ENCODE data around the gene SMPD4. TPM values are rescaled to one million over a fixed set of nuclear protein-coding genes. Genes with fewer than 3 reads are reported as not detected.
"Not testable (repeated sequence)": the region's sequence is repeated elsewhere in the genome, so short reads cannot be mapped to it uniquely, and the experiment has no call there.

Gene SMPD4
- total RNA-seq, 1 donor = 31.0 TPM

DNA sequence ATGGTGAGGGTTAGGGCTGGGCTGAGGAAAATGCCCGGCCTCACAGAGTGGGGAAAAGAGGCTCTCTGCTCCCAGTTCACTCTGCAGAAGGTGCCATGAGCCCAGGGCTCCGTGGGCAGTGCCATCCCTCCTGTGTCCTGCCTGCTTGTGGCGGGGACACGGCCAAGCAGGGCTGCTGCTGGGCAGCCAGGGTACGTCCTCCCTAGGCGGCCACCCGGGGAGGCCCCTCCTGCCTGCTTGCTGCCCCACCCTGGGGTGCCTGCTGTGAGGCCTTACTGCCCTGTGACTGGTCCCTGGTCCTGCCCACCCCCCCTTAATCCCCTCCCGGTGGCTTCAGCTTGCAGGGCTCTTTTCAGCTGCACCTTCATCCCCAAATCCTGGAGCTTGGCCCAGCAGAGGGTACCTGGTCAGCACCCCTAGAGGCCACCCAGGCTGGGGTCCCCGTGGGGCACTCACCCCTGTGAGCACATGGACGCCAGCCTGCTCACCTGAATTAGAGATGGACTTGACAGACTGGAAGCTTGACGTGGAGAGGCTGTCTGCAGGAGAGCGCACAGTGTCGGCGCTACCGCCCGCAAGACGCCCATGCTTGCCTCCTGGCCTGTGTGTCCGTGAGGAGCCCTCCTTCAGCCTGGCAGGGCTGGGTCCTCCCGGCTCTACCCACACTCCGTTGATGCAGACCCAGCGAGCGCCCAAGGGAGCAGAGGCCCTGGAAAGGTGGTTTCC is 39.6 kb downstream of the SMPD4 start:
- DNase-seq (ENCODE audit: low read depth in 2 of 3, low spot score in 2 of 3) = not testable (repeated sequence)

DNA sequence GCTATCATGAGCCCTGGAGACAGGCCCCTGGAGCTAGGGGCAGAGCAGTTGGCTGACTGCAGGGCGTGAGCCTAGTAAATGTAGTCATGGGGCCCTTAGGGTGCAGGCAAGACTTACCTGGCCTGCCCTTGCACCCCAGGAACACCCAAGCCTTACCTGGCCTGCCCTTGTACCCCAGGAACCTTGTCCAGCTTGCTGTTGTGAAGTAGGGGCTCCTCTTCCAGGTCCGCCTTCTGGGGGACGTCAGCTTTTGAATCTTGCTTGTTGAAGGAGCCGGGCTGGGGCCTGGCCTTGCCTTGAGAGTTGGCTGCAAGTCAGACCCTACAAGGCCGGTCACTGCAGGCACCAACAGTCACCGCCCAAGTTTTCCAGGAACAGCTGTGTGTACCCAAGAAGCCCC is 40.4 kb downstream of the SMPD4 start:
- DNase-seq (ENCODE audit: low read depth in 2 of 3, low spot score in 2 of 3) = not testable (repeated sequence)

DNA sequence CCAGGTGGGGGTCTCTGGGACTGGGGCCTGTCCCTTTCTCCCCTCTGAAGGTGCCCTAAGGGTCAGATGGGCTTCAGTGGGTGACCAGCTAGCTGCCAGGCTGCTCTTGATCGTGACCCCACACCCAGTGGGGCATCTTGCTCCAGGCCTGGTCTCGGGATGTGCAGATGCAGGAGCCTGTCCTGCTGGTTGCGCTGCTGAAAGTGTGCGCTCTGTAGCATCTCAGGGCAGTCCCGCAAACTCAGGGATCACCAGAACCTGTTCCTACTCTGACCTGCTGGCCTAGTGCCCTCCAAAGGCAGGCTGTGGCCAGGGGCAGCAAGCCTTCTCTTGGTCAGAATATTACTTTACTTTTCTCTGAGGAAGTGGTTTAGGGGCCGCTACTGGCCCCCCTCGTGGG is 40.9 kb downstream of the SMPD4 start:
- DNase-seq (ENCODE audit: low read depth in 2 of 3, low spot score in 2 of 3) = not testable (repeated sequence)

DNA sequence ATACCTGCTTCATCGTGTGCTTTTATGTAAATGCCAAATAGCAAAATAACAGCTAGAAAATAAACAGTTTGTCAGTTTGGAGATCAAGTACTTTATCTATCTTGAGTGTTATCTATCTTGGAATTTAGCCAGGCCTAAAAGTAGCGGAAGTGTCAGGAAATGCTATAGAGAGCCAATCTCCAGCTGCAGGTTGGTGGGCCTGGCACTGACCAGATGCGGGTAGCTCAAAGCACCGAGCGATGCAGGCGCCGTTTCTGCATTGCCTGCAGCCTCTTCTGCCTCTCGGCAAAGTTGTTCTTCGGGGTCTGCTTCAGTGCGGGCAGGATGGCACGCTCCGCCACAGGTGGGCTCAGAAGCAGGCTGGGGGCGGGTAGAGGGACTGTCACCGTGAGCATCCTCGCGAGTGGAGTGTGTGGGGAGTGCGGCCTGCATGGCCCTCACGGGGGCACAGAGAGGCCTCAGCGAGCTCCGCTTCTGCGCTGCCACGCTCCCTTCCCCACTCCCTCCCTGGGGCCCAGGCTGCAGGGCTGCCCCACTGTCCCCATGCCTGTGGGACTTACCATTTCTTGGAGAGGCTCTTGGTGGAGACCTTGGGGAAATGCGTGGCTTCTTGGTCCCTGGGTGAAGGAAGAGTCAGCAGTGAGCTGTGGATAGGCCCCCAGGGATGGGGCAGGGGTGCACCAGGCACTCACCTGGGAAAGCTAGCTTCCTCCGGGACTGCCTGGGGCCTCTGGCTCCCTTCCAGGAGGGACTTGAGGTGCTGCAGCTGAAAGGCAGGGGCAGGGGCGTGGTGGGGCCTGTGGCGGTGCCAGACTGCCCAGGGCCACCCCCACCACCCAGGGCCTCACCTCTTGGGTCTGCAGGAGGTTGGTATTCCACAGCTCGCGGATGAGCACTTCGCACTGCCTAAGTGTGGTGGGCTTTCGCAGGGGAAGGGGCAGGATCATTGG is 41.8 kb downstream of the SMPD4 start:
- not testable (repeated sequence) for DNase-seq (ENCODE audit: low read depth in 2 of 3, low spot score in 2 of 3)

DNA sequence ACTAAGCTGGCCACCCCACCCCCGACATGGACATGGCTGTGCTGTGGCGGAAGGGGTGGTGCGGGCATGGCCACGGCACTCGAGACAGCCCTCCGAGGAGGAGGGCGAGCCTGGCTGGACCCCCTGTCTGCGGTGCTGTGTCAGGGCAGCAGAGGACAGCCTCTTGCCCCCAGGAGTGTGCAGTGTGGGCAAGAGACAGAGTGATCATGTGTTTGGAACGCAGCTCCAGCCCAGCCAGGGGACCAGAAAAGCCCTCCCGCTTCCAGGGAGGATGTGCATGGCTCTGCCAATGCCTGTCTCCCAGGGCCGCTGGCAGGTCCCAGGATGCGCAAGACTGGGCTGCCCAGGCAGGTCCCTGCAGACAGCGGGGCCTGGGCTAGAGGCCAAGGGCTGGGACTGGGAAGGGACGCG is 42.6 kb downstream of the SMPD4 start:
- DNase-seq (ENCODE audit: low read depth in 2 of 3, low spot score in 2 of 3) = not testable (repeated sequence)

DNA sequence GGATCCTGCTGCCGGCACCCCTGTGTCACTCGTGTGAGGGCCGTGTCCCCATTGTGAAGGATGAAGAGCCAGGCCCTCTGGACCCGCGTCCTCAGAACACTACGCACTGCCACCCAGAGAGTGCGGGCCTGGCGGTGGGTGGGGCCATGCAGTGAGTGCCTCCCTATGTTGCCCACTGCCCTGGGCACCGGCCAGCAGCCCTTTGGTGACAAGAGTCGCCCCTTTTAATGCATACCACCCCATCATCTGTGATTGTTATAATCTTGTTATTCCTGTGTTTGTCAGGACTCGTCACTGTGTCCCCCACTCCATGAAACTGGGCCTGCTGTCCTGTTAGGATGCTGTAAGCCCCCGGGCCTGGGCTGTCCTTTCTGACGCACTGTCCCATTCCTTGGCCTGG is 43.1 kb downstream of the SMPD4 start:
- not testable (repeated sequence) for DNase-seq (ENCODE audit: low read depth in 2 of 3, low spot score in 2 of 3)

DNA sequence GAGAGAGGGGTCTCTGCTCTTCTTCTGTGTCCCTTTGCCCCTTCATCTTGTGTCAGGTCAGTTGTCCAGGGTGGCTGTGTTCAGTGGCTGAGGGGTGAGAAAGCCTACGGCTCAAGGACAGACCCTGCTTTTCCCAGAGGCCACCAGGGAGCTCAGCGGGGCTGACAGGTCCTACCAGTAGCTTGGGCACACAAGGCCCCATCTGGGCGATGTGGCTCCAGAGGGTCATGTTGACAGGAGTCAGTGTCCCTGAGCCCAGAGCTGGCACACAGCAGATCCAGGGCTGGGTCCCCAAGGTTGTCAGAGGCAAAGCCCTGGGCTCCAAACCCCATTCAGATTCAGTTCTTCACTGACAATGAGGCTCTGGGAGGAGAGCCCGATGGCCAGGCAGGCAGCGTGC is 44.3 kb downstream of the SMPD4 start:
- not testable (repeated sequence) for DNase-seq (ENCODE audit: low read depth in 2 of 3, low spot score in 2 of 3)

DNA sequence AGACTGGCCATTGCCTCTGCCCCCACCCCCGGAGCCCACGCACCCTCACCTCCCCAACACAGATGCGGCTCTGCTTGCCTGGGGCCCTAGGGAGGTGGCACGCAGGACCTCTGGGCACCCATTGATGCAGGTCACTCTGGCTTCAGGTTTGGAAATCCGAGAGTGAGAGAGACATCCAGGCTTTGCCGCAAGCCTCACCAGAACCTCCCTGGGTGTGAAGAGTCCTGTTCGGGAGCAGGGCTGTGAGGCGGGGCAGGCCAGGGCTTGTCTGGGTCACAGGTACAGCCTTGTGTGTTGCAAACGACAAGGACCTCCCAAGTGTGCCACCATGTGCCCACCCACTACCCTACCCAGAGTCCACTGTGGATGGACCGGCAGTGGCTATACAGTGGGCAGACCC is 44.9 kb downstream of the SMPD4 start:
- not testable (repeated sequence) for DNase-seq (ENCODE audit: low read depth in 2 of 3, low spot score in 2 of 3)

DNA sequence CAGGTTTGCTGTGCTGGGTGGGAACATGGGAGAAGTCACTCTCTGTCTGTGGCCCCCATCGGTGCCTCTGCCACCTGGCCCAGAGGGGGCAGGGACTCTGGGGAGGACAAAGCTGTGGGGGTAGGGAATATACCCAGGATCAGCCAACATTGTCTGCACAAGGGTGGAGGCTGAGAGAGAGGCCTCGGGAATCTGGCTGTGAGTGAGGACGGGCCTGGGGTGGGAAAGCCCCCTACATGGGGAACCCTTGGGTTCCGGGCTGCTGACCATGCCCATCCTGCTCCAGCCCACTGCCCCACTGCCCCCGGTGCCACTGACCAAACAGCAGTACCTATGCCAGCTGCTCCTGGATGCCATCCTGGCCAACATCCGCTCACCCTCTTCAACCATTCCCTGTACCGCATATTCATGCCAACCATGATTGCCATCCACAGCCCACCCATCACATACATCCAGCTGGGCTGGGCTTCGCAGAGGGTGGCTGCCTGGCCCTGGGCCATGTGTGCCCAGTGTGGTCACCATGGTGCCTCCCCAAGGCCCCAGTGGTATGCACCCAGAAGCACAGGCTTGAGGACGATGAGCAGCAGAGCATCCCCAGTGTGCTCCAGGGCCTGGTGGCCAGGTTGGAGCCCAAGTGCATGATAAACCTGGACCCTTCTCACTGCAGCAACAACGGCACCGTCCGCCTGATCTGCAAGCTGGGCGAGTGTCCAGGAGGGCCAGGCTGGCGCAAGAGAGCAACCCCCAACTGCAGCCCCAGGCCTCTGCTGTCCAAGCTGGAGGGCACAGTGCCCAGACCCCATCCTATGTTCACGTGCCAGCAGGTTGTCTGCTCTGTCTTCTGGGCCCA is 45.5 kb downstream of the SMPD4 start:
- DNase-seq (ENCODE audit: low read depth in 2 of 3, low spot score in 2 of 3) = no peak

DNA sequence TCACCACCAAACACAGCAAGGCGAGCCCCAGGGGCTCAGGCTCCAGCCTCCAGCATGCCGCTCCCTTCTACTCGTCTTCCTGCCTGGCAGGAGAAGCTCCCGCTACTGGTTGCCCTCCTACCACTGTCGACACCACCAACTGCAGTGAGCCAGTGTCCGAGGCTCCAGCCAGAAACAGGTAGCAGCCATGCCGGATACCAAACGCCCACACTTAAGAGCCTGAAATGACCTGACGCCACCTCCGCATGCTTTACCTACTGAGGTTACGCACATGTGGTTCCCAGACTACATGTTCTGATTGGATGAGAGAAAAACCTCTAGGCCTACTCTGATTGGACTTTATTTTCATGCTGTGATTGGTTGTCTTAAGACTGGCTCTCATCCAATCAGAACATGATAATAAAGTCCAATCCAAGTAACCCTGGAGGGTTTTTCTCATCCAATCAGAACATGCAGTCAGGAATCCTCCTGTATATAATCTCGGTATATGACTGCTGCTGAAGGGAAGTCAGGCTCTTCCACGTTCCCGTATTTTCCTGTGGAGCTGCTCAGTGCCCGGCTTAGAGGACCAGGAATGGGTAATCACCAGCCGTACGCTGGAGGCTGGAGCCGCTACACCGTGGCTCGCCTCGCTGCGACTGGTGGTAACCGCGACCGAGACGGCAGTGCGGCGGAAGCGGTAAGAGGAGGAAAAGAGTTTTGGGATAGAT is 52.1 kb downstream of the SMPD4 start, which contains the start of gene POTEF:
Gene POTEF (minus strand): TSS at position 103 of the 710 bp plus-strand sequence. CDS start 8,707 bp downstream, outside the sequence.
- not testable (repeated sequence) for DNase-seq (ENCODE audit: low read depth in 2 of 3, low spot score in 2 of 3)

DNA sequence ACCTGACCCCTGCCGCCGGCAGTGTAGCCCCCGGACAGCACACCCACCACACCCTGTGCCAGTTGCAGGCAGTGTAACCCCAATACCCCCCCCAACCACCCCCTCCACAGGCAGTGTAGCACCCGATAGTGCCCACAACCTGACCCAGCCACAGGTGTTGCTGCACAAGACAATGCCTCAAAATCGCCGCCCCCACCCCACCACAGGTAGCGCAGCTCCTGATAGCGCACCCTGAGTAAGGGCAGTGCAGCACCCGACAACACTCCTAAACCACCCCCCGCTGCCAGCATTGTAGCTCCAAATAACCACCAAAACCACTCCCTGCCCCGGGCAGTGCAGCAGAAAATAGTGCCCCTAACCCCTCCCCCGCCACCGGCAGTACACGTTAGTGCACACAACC is 52.9 kb downstream of the SMPD4 start:
- DNase-seq (ENCODE audit: low read depth in 2 of 3, low spot score in 2 of 3) = not testable (repeated sequence)

DNA sequence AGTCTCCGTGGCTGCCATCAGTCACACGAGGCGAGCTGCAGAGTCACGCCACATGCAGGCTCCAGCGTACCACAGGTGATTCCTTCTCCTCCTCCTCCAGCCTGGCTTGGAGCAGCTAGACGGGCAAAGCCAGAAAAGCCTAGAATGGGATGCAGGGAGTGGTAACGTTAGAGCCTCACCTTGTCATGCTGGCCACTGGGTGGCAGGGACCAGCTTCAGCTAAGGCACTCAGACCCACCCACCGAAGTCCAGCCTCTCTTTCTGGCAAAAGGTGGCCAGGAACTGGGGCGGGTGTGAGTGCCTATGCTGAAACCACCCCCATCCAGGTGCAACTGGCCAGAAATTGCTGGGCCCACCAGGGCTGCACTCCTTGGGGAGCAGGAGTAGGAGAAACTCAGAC is 53.7 kb downstream of the SMPD4 start:
- DNase-seq (ENCODE audit: low read depth in 2 of 3, low spot score in 2 of 3) = not testable (repeated sequence)

DNA sequence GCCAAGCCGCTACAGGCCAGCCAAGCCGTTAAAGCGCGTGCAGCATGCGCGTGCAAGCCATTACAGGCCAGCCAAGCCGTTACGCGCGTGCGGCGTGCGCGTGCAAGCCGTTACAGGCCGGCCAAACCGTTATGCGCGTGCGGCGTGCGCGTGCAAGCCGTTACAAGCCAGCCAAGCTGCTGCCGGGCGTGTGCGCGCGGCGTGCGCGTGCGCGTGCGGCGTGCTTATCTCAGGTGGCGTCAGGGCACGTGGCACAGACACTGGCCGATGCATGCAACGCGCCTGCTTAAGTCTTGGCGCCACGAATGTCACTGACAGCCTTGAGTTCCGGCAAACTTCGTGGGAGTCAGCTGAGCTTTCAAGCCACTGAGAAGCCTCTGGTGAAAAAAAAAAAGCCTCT is 60.5 kb downstream of the SMPD4 start:
- DNase-seq (ENCODE audit: low read depth in 2 of 3, low spot score in 2 of 3) = not testable (repeated sequence)

DNA sequence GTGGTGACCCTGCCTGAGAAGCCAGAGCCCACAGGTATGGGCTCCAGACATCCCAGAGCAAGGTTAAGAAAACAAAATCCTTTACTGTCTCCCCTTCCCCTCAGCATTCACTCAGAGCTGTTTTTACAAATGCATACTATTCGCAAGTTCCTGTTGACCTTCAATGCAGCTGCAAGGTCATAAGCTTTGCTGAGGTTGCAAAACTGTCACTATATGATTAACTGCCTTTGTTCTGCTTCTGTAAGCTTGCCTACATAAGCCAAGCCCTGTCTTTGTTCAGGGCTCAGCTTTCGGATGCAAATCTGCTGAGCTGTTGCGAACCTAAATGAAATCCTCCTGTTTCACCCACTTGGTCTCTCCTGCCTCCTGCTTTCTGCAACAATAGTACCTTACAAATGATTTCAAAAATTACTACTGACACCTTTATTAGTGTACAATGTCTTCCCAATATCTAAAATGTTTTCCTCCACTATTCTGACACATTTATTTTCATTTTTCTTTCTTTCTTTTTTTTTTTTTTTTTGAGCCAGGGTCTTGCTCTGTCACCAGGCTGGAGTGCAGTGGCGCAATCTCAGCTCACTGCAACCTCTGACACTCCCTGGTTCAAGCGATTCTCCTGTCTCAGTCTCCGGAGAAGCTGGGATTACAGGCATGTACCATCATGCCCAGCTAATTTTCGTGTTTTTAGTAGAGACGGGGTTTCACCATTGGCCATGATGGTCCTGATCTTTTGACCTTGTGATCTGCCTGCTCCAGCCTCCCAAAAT is 78.6 kb downstream of the SMPD4 start:
- not testable (repeated sequence) for DNase-seq (ENCODE audit: low read depth in 2 of 3, low spot score in 2 of 3)

Small RNA genes within 50 kb of the gene (small RNA-seq; reads per million reads assigned to genes)
- not detected for gene RNU6-1049P

Other genes starting within 250 kb of the SMPD4 start
- gene RAB6C, start 201.9 kb downstream of the SMPD4 start, total RNA-seq = under 0.01 TPM
- gene POTEF, start 52.4 kb downstream of the SMPD4 start, total RNA-seq = under 0.01 TPM
- gene CCDC74B, start 36.5 kb downstream of the SMPD4 start, total RNA-seq = not detected
- 247 TPM for gene MZT2B, start 660 bp upstream of the SMPD4 start, total RNA-seq
- gene TUBA3E, start 16.8 kb upstream of the SMPD4 start, total RNA-seq = not detected
- 208 TPM for gene IMP4, start 161.3 kb upstream of the SMPD4 start, total RNA-seq
- 56.0 TPM for gene PTPN18, start 174.5 kb upstream of the SMPD4 start, total RNA-seq

Data from hematopoietic multipotent progenitor cell (in vitro differentiated cells).